Endothelial cell of umbilical vein (primary cell): ENCODE data around the gene PAPPA. TPM values are rescaled to one million over a fixed set of nuclear protein-coding genes. Genes with fewer than 3 reads are reported as not detected.

Source experiments
- BruUV-seq: library from RNA; stranded (reverse); fragments of 400-500 nt; replicated peaks from 2 replicates; lab custom pipeline; 2021; lab: Mats Ljungman, UMichigan
- CTCF ChIA-PET: fragments of 300-600, 350-600 bp; sonication (Branson Sonifier 250); formaldehyde crosslinking; loops from one replicate; lab custom pipeline; 2021; ENCODE audit warnings: antibody characterized with exemption, inconsistent platforms; lab: Charles Lee
- POLR2A ChIA-PET: fragments of 300-600, 350-600 bp; sonication (Branson Sonifier 250); formaldehyde crosslinking; loops from one replicate; lab custom pipeline; 2021; ENCODE audit warnings: antibody characterized with exemption, inconsistent platforms; lab: Charles Lee
- DNase-seq: peaks from one replicate; pipeline ENCODE4 v3.0.0-alpha.2; 2011; ENCODE audit warnings: low read depth, low spot score
- FAIRE-seq: peaks from 2 replicates; lab custom pipeline; 2011; peaks lifted over from hg19 to GRCh38; lab: Jason Lieb, UNC
- H2AFZ ChIP-seq: 2 replicates; pipeline ENCODE4 v1.6.0; 2012; ENCODE audit warnings: low read depth, low read length, control low read depth, inconsistent platforms
- H3K27ac ChIP-seq: 2 replicates; pipeline ENCODE4 v1.5.1; 2011; ENCODE audit warnings: low read depth, mild to moderate bottlenecking, control low read depth, low read length, moderate library complexity; ENCODE audit not compliant: insufficient read depth
- H3K27me3 ChIP-seq, 2 experiments: 2 replicates each; pipeline versions ENCODE4 v1.6.0 to v1.6.1; 2011; ENCODE audit warnings: low read length in 2 of 2, mixed read lengths in 1 of 2; ENCODE audit not compliant: control insufficient read depth in 2 of 2, insufficient read depth in 2 of 2
- H3K36me3 ChIP-seq, 2 experiments: 2 replicates in 1 of 2; 3 replicates in 1 of 2; pipeline ENCODE4 v1.5.1; 2011; ENCODE audit warnings: low read length in 2 of 2, mild to moderate bottlenecking in 1 of 2, moderate library complexity in 1 of 2; ENCODE audit not compliant: control insufficient read depth in 2 of 2, insufficient read depth in 2 of 2; ENCODE audit errors: extremely low read depth in 1 of 2
- H3K4me1 ChIP-seq: 3 replicates; pipeline ENCODE4 v1.5.1; 2011; ENCODE audit warnings: mild to moderate bottlenecking, low read length; ENCODE audit not compliant: control insufficient read depth, insufficient read depth; ENCODE audit errors: extremely low read depth
- H3K4me2 ChIP-seq: 2 replicates; pipeline ENCODE4 v1.6.1; 2011; ENCODE audit warnings: low read length, control low read depth, mixed read lengths; ENCODE audit not compliant: insufficient read depth
- H3K4me3 ChIP-seq, 3 experiments: fragments of 200-600 bp in 1 of 3; sonication (generic), shearing (Covaris generic) in 1 of 3; replicated peaks in 1 of 3; 2 replicates each; pipeline ENCODE4 v1.5.1; 2011 to 2016; ENCODE audit warnings: control low read depth in 3 of 3, low read length in 3 of 3, mild to moderate bottlenecking in 2 of 3, inconsistent platforms in 1 of 3, low read depth in 1 of 3, moderate library complexity in 1 of 3; ENCODE audit not compliant: insufficient read depth in 1 of 3
- H3K79me2 ChIP-seq: 2 replicates; pipeline ENCODE4 v1.6.0; 2012; ENCODE audit warnings: low read length, inconsistent platforms; ENCODE audit not compliant: control insufficient read depth, insufficient read depth
- H3K9ac ChIP-seq: replicated peaks from 2 replicates; pipeline ENCODE3; 2011; ENCODE audit warnings: low read length, control low read depth; ENCODE audit not compliant: insufficient read depth; ENCODE audit errors: extremely low read depth
- H3K9me1 ChIP-seq: replicated peaks from 3 replicates; pipeline ENCODE4 v1.6.0; 2011; ENCODE audit warnings: mild to moderate bottlenecking, low read length; ENCODE audit not compliant: control insufficient read depth, insufficient read depth; ENCODE audit errors: extremely low read depth
- H3K9me3 ChIP-seq: replicated peaks from 2 replicates; pipeline ENCODE4 v1.5.1; 2012; ENCODE audit warnings: low read length, inconsistent platforms; ENCODE audit not compliant: control insufficient read depth, insufficient read depth
- H4K20me1 ChIP-seq: replicated peaks from 2 replicates; pipeline ENCODE3; 2011; ENCODE audit warnings: mild to moderate bottlenecking, low read length; ENCODE audit not compliant: control insufficient read depth, insufficient read depth; ENCODE audit errors: extremely low read depth
- EZH2 ChIP-seq: IDR thresholded peaks from 2 replicates; pipeline ENCODE4 v1.6.1; 2012; ENCODE audit warnings: borderline replicate concordance, low read depth, mild to moderate bottlenecking, moderate library complexity, low read length, inconsistent platforms; ENCODE audit not compliant: severe bottlenecking
- FOS ChIP-seq: IDR thresholded peaks from 2 replicates; pipeline ENCODE4 v1.6.1; 2011; ENCODE audit warnings: mild to moderate bottlenecking, low read length, moderate library complexity, borderline replicate concordance; ENCODE audit not compliant: insufficient read depth
- POLR2A ChIP-seq: IDR thresholded peaks from 2 replicates; pipeline ENCODE4 v1.6.1; 2012; ENCODE audit warnings: low read depth, mild to moderate bottlenecking, control low read depth, low read length
- dilution Hi-C: fragments of 300-500 bp; cut with MboI; formaldehyde crosslinking; loops from one replicate; pipeline ENCODE4 v1.15.0; 2019; ENCODE audit warnings: low sequenced_read_pairs; ENCODE audit not compliant: extremely low pct_ligation_motif_present
- intact Hi-C: fragments of 100-400 bp; cut with micrococcal nuclease; formaldehyde crosslinking; loops from one replicate; pipeline ENCODE4 v1.10.0; 2022
- polyA plus RNA-seq, 4 experiments: library from polyadenylated mRNA; depleted of rRNA in 3 of 4; stranded (reverse) in 3 of 4; unstranded in 1 of 4; fragments of >200 nt; gene quantifications; 2 replicates each; pipeline versions ENCODE4 v1.2.1 to v1.2.3, GENCODE V29; 2011 to 2012; ENCODE audit warnings: missing spikeins in 1 of 4
- total RNA-seq: library from RNA; stranded (reverse); gene quantifications from 2 replicates; pipeline ENCODE4 v1.2.3, GENCODE V29; 2021
- TF ChIP-seq, protein P1 (sequence below), 2 donors: IDR thresholded peaks; 1 replicate in 1 of 2; 2 replicates in 1 of 2; pipeline ENCODE4 v1.5.1; 2011; ENCODE audit warnings: low read length in 2 of 2, mild to moderate bottlenecking in 2 of 2, moderate library complexity in 2 of 2, control low read depth in 1 of 2, inconsistent platforms in 1 of 2, low read depth in 1 of 2; ENCODE audit not compliant: insufficient read depth in 1 of 2; ENCODE audit errors: extremely low read depth in 1 of 2

The PAPPA gene
- total and polyA plus RNA-seq, 2 donors (not counting 3 experiments of a cell fraction or from before 2014, with no cell fraction given) = 0.13 to 0.41 TPM

DNA sequence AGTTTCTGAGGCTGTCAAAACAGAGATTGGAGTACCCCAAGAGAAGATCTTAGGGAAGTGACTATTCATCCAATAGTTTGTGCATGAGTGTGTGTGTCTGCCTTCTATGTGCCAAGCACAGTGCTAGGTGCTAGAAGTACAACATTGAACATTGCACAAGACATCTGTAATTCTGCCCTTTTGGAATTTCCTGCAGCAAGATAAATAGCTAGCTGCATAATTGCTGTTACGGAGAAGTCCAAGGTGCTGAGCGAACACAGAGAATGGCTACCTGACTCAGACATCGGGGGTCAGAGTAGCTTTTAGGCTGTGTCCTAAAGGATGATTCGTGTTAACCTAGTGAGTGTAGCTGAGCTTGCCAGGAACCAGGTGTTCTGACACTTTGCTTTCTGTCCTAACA, 44.8 kb downstream of the PAPPA start:
- no peaks in the 10 kb centered on the region for H3K36me3 ChIP-seq
- TF ChIP-seq, protein P1, sequence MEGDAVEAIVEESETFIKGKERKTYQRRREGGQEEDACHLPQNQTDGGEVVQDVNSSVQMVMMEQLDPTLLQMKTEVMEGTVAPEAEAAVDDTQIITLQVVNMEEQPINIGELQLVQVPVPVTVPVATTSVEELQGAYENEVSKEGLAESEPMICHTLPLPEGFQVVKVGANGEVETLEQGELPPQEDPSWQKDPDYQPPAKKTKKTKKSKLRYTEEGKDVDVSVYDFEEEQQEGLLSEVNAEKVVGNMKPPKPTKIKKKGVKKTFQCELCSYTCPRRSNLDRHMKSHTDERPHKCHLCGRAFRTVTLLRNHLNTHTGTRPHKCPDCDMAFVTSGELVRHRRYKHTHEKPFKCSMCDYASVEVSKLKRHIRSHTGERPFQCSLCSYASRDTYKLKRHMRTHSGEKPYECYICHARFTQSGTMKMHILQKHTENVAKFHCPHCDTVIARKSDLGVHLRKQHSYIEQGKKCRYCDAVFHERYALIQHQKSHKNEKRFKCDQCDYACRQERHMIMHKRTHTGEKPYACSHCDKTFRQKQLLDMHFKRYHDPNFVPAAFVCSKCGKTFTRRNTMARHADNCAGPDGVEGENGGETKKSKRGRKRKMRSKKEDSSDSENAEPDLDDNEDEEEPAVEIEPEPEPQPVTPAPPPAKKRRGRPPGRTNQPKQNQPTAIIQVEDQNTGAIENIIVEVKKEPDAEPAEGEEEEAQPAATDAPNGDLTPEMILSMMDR (IDR thresholded peaks at IDR 0.05; ENCODE audit: extremely low read depth in 1 of 2, insufficient read depth in 1 of 2, low read depth in 1 of 2, low read length in 2 of 2) = no peak
- TF ChIP-seq EZH2 = no peak
- H4K20me1 ChIP-seq = no peaks in the 10 kb centered on the region
- CTCF ChIA-PET = no interaction called here
- no peaks in the 10 kb centered on the region for H3K9me3 ChIP-seq
- intact Hi-C loops = no loop called here
- H3K27me3 ChIP-seq = no peaks in the 10 kb centered on the region
- no TSS peak for BruUV-seq
- H3K27ac ChIP-seq = no peak overlapping the region
- H3K9me1 ChIP-seq = no peaks in the 10 kb centered on the region
- H2AFZ ChIP-seq = no peak overlapping the region
- no peak overlapping the region for H3K4me3 ChIP-seq
- dilution Hi-C loops = no loop called here
- no peak overlapping the region for H3K4me2 ChIP-seq
- DNase-seq = no peak
- POLR2A ChIA-PET = no interaction called here
- H3K9ac ChIP-seq = no peak overlapping the region
- no peaks in the 10 kb centered on the region for H3K79me2 ChIP-seq
- peaks cover 2% of the 10 kb centered on the region for H3K4me1 ChIP-seq
- no peak for FAIRE-seq

DNA sequence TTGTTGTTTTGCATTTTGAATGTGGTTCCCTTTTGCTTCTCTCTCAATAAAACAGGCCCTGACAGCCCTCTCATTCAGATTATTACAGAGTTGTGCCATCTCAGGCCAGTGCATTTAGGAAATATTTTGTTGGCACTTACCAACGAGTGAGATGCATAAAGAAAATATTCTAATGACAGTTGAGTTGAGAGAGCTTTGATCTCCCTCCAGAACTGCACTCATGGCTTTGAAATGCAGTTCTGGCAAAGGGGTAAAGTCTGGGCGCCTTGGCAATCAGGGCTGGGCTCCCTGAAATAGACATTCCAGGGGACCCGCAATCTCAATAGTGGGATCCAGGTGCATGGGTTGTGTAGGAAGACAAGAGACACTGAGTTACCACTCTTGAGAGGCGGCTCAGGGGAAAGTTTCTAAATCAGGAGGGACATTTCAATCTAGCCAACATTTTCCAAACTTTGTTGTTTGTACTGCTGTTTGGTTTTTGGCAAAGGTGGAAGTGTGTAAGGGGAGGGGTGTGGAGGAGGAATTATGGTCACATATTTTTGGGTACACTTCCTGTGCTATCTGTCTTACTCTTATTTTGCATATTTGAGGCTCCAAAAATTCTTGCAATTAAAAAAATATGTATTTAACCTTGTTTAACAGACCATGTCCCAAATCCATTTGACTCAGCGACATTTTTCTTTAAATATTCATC, 48.8 kb downstream of the PAPPA start:
- POLR2A ChIA-PET = no interaction called here
- Histone ChIP-seq H4K20me1 (no peaks in the 10 kb centered on the region), H3K4me2 (no peak overlapping the region), H3K4me3 (no peak overlapping the region), H3K36me3 (no peaks in the 10 kb centered on the region), H3K9me1 (no peaks in the 10 kb centered on the region), H3K9me3 (no peaks in the 10 kb centered on the region), H3K27ac (no peak overlapping the region), H3K79me2 (no peaks in the 10 kb centered on the region), H3K9ac (no peak overlapping the region), H2AFZ (no peak overlapping the region), H3K27me3 (no peaks in the 10 kb centered on the region), H3K4me1 (no peaks in the 10 kb centered on the region)
- intact Hi-C loops (no loop called here), dilution Hi-C loops (no loop called here)
- no peak for TF ChIP-seq POLR2A
- TF ChIP-seq FOS = no peak
- DNase-seq = no peak
- CTCF ChIA-PET = no interaction called here
- no peak for FAIRE-seq
- BruUV-seq = no TSS peak
